K562 (cell line): ENCODE results near the gene TP53I13. TPM values are rescaled to one million over a fixed set of nuclear protein-coding genes. Genes with fewer than 3 reads are reported as not detected.
A peak's percentile ranks its signal among the peaks of the same experiment; 100 is the strongest.

Source experiments
- ATF6 ChIP-seq: sonication (generic); formaldehyde crosslinking; IDR thresholded peaks from 2 replicates; pipeline ENCODE4 v1.4.0; 2020; ENCODE audit warnings: mild to moderate bottlenecking, missing genetic modification reagents
- CHD1 ChIP-seq: fragments of 200-600 bp; sonication (generic); IDR thresholded peaks from one replicate; pipeline ENCODE4 v1.6.1; 2012; ENCODE audit warnings: mild to moderate bottlenecking, moderate library complexity, low read length, inconsistent platforms
- CTBP1 ChIP-seq: fragments of 450-650 bp; IDR thresholded peaks from 2 replicates; pipeline ENCODE4 v1.6.1; 2016; ENCODE audit warnings: borderline replicate concordance
- DLX4 ChIP-seq: fragments of 250-450 bp; sonication (Bioruptor Pico); IDR thresholded peaks from 2 replicates; pipeline ENCODE4 v1.6.1; 2021; ENCODE audit warnings: mild to moderate bottlenecking
- EZH2 ChIP-seq: IDR thresholded peaks from 2 replicates; pipeline ENCODE4 v1.6.1; 2012; ENCODE audit warnings: low read depth, mild to moderate bottlenecking, inconsistent platforms, low read length, borderline replicate concordance
- FOXA1 ChIP-seq: fragments of 450-650 bp; IDR thresholded peaks from 2 replicates; pipeline ENCODE4 v1.6.1; 2016; ENCODE audit warnings: mild to moderate bottlenecking, borderline replicate concordance
- MLX ChIP-seq, 2 experiments: fragments of 450-650 bp in 1 of 2; sonication (generic) in 1 of 2; formaldehyde crosslinking; conservative IDR thresholded peaks; 2 replicates each; pipeline versions ENCODE4 v1.4.0 to v1.8.1; 2020 to 2022; ENCODE audit warnings: mild to moderate bottlenecking in 1 of 2, missing genetic modification reagents in 1 of 2
- MYC ChIP-seq, 2 experiments: fragments of 250-450 bp in 1 of 2; sonication (Bioruptor Pico) in 1 of 2; IDR thresholded peaks; 2 replicates each; pipeline versions ENCODE4 v1.5.1 to v1.6.1; 2012 to 2021; ENCODE audit warnings: low read depth in 2 of 2, borderline replicate concordance in 1 of 2, improper control_type of control experiment in 1 of 2, low read length in 1 of 2, mild to moderate bottlenecking in 1 of 2, moderate library complexity in 1 of 2
- NFATC3 ChIP-seq: fragments of 450-650 bp; IDR thresholded peaks from 2 replicates; pipeline ENCODE4 v1.6.1; 2017; ENCODE audit warnings: mild to moderate bottlenecking
- NFXL1 ChIP-seq: fragments of 450-650 bp; formaldehyde crosslinking; IDR thresholded peaks from 2 replicates; pipeline ENCODE4 v1.4.0; 2021; ENCODE audit warnings: mild to moderate bottlenecking
- NR1H2 ChIP-seq: sonication (generic); formaldehyde crosslinking; IDR thresholded peaks from 2 replicates; pipeline ENCODE4 v1.4.0; 2020; ENCODE audit warnings: mild to moderate bottlenecking, missing genetic modification reagents
- NRF1 ChIP-seq, 2 experiments: fragments of 450-650 bp; IDR thresholded peaks in 1 of 2; conservative IDR thresholded peaks in 1 of 2; 2 replicates each; pipeline ENCODE4 v1.6.1; 2014; ENCODE audit warnings: mild to moderate bottlenecking in 2 of 2
- PYGO2 ChIP-seq: fragments of 450-650 bp; IDR thresholded peaks from 2 replicates; pipeline ENCODE4 v1.6.1; 2016; ENCODE audit warnings: mild to moderate bottlenecking, missing genetic modification characterization, moderate library complexity, missing compliant biosample characterization
- RNF2 ChIP-seq: sonication (generic); IDR thresholded peaks from 2 replicates; pipeline ENCODE4 v1.6.1; 2016
- XRCC4 ChIP-seq: IDR thresholded peaks from one replicate; pipeline ENCODE4 v1.6.1; 2011; ENCODE audit not compliant: insufficient read depth, insufficient read length; ENCODE audit errors: extremely low read depth
- XRCC5 ChIP-seq: fragments of 200-400 bp; formaldehyde crosslinking; IDR thresholded peaks from 2 replicates; pipeline ENCODE4 v1.6.1; 2017; ENCODE audit warnings: low read depth, mild to moderate bottlenecking, low read length
- ZEB2 ChIP-seq: fragments of 450-650 bp; IDR thresholded peaks from 2 replicates; pipeline ENCODE4 v1.6.1; 2016
- ZNF24 ChIP-seq: fragments of 450-650 bp; IDR thresholded peaks from 2 replicates; pipeline ENCODE4 v1.6.1; 2016
- ZNF444 ChIP-seq: fragments of 250-450 bp; sonication (Bioruptor Pico); IDR thresholded peaks from 2 replicates; pipeline ENCODE4 v1.4.0; 2020; ENCODE audit warnings: mild to moderate bottlenecking, moderate library complexity
- polyA plus RNA-seq, 8 experiments: library from polyadenylated mRNA; depleted of rRNA in 4 of 8; stranded (reverse) in 5 of 8; unstranded in 3 of 8; fragments of >200 nt; fragmentation: Nextera tagmentation in 2 of 8; fragmentation: Illumina TruSeq in 1 of 8; extraction: Ambion mirVana in 2 of 8; extraction: Trizol in 1 of 8; gene quantifications; 2 replicates each; pipeline versions ENCODE4 v1.2.1 to v1.2.3, GENCODE V29; 2011 to 2014; ENCODE audit warnings: inconsistent platforms in 1 of 8, missing spikeins in 1 of 8
- total RNA-seq, 7 experiments: library from RNA; depleted of rRNA in 6 of 7; stranded (reverse); fragments of >200 nt in 6 of 7; fragmentation: Illumina TruSeq in 2 of 7; extraction: Trizol in 2 of 7; gene quantifications; 2 replicates each; pipeline versions ENCODE4 v1.2.1 to v1.2.3, GENCODE V29; 2011 to 2021; ENCODE audit warnings: low replicate concordance in 1 of 7
- TF ChIP-seq, protein P1 (sequence below): sonication (generic); formaldehyde crosslinking; IDR thresholded peaks from 2 replicates; pipeline ENCODE4 v1.8.0; 2022; ENCODE audit warnings: mild to moderate bottlenecking, missing genetic modification reagents
- TF ChIP-seq, protein P2 (sequence below): fragments of 450-650 bp; IDR thresholded peaks from 2 replicates; pipeline ENCODE4 v1.6.1; 2016; ENCODE audit warnings: borderline replicate concordance

The TP53I13 gene
- total and polyA plus RNA-seq, 9 of the 15 experiments (the other 6 are each of a cell fraction or from before 2014, with no cell fraction given): 0.08 to 28.3 (median 9.1) TPM

DNA sequence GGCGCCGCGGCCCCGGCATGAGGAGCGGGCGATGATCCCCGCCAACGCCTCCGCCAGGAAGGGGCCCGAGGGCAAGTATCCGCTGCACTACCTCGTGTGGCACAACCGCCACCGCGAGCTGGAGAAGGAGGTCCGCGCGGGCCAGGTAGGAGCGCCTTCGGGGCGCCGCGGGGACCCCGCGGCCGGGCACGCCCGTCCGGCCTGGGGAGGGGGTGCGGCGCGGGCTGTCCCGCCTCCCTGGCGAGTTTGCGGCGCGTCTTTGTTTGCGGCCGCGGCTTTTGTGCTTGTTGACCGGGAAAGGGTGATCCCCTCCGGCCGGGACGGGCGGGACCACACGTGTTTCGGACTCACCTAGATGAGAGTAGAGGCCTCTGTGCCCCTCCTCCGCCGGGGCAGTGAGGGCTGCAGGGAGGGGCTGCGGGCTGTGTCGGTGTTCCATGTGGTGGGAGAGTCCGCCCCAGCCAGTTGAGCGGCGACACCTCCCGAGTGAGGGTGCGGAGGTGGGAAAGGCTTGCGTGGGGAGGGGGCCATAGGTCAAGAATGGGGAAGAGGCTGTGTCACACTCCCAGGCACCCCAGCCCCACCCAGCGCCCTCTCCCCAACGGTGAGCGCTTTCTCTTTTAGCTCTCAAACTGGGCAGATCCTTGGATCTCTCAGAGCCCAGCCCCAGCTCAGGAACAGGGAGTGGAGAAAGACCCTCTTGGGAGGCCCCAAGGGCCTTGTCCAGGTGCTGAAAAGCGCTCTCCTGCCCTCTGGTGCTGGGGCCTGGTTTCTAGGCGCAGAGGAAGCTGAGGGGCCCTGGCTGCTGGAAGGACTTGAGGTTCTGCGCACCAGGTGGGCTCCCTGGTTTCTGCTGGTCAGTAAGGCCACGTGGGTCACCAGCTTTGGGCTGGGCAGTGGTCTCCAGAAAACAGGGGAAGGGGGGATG lies 25.4 kb downstream of the TP53I13 start (continued):
- TF ChIP-seq ATF6 (CRISPR knock-in tag) (no peak), XRCC4 (no peak), NFATC3 (no peak), XRCC5 (no peak), ZNF444 (CRISPR knock-in tag) (no peak), CHD1 (no peak), FOXA1 (no peak), PYGO2 (no peak), ZNF24 (no peak), DLX4 (CRISPR knock-in tag) (no peak), MLX (CRISPR knock-in tag; conservative IDR thresholded peaks at IDR 0.05) (0 out of 4 replicates have a peak, but pooled peaks of 1 of the 2 experiments have one; percentile 77), MYC (IDR thresholded peaks at IDR 0.05; ENCODE audit: low read depth, low read length) (no peak), MYC (CRISPR knock-in tag; IDR thresholded peaks at IDR 0.05; ENCODE audit: borderline replicate concordance, low read depth) (no peak), NRF1 (conservative IDR thresholded peaks at IDR 0.05 in 1 of 2, IDR thresholded peaks at IDR 0.05 in 1 of 2) (no peak), NR1H2 (no peak), NFXL1 (CRISPR knock-in tag) (no peak), EZH2 (no peak), CTBP1 (no peak; the same call in none of the 2 replicates), ZEB2 (no peak), RNF2 (no peak)
- TF ChIP-seq, protein P1, sequence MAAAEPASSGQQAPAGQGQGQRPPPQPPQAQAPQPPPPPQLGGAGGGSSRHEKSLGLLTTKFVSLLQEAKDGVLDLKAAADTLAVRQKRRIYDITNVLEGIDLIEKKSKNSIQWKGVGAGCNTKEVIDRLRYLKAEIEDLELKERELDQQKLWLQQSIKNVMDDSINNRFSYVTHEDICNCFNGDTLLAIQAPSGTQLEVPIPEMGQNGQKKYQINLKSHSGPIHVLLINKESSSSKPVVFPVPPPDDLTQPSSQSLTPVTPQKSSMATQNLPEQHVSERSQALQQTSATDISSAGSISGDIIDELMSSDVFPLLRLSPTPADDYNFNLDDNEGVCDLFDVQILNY (CRISPR knock-in tag): peak; percentile 73; the same call in 1 of the 2 replicates
- TF ChIP-seq, protein P2, sequence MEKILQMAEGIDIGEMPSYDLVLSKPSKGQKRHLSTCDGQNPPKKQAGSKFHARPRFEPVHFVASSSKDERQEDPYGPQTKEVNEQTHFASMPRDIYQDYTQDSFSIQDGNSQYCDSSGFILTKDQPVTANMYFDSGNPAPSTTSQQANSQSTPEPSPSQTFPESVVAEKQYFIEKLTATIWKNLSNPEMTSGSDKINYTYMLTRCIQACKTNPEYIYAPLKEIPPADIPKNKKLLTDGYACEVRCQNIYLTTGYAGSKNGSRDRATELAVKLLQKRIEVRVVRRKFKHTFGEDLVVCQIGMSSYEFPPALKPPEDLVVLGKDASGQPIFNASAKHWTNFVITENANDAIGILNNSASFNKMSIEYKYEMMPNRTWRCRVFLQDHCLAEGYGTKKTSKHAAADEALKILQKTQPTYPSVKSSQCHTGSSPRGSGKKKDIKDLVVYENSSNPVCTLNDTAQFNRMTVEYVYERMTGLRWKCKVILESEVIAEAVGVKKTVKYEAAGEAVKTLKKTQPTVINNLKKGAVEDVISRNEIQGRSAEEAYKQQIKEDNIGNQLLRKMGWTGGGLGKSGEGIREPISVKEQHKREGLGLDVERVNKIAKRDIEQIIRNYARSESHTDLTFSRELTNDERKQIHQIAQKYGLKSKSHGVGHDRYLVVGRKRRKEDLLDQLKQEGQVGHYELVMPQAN: no peak; the same call in none of the 2 replicates
